Measurements from ENCODE around the gene SNAP29.

SNAP29 gene

GRCh38 chr22:20866736-20867135 is 7.9 kb downstream of the SNAP29 start:
- DNase-seq (no peak), ATAC-seq (replicated peaks) (no peak)
- Mint-ChIP-seq H3K36me3 (peaks cover 19 to 38% of the 10 kb centered on the region in 2 donors), H3K27me3 (no peaks in the 10 kb centered on the region), H3K4me1 (peaks cover 8 to 24% of the 10 kb centered on the region in 2 donors), H3K27ac (no peak overlapping the region), H3K4me3 (no peak overlapping the region), H3K9me3 (no peaks in the 10 kb centered on the region)

- H3K27ac Mint-ChIP-seq: no peak overlapping the region
- H3K4me1 Mint-ChIP-seq: peaks cover 4 to 19% of the 10 kb centered on the region in 2 donors
- ATAC-seq (replicated peaks) (peak in 1 of 2 donors; percentile 33), DNase-seq (no peak)
- no peak overlapping the region for H3K4me3 Mint-ChIP-seq
- H3K27me3 Mint-ChIP-seq: no peaks in the 10 kb centered on the region
- peaks cover 19 to 32% of the 10 kb centered on the region in 2 donors for H3K36me3 Mint-ChIP-seq
- no peaks in the 10 kb centered on the region for H3K9me3 Mint-ChIP-seq
Measured at GRCh38 chr22:20867179-20868024, 8.6 kb downstream of the SNAP29 start.

DNA sequence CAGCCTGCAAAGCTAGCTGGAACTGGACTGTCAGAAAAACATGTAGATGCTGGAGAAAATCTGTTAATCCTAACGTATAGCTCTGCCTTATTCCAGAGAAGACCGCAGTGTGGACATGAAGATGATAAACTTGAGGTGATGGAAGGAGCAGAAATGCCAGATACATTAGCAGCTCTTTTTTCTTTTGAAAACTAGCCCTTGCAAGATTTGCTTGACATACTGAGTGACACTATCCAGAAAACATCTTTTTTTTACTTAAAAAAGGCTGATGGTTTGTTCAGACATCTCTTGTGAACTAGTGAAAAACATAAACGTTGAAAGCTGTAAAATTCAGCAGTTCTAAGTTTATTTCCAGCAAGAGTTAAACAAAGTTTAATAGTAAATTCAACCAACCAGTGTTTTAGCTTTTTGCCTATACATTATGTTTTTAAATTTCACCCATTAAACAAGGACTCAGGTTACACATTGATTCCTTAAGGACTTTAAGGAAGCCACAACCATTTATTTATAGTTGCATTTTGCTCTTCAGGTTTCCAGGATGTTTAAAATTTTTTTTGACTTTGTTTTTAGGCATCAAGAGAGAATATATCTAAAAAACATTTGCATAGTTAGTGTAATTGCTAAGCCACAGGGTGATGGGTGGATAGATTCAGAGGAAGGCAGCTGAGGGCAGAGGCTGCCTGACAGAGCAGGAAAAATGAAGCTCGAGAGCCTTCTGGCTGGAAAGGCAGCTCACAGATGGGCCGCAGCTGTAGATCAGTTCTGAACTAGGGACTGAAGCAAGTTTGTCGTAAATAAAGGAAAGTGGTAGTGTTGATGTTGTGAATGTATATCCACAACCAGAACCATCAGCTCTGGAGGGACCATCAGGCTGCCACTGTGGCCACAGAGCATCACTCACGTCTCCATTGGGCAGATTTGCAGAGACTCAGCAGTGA is 9.5 kb downstream of the SNAP29 start:
- Mint-ChIP-seq H3K36me3 (peaks cover 17 to 31% of the 10 kb centered on the region in 2 donors), H3K27ac (no peak overlapping the region), H3K4me3 (no peak overlapping the region), H3K9me3 (no peaks in the 10 kb centered on the region), H3K4me1 (peaks cover 4 to 13% of the 10 kb centered on the region in 2 donors), H3K27me3 (no peaks in the 10 kb centered on the region)
- ATAC-seq (replicated peaks) (no peak), DNase-seq (no peak)

DNA sequence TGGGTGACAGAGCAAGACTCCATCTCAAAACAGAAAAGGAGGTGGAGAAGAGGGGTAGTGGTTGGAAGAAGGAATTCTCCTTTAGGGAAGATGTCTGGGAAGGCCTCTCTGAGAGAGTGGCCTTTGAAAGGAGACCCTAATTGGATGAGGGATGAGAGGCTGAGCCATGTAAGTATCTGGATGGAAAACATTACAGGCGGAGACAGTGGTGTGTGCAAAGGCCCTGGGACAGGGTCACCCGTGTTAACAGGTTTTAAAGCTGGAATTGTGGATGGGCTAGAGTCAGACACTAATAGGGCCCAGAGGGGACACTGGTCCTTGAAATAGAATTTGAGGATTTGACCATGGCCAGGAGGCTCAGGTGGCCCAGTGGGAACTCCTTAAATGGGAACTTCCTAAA is 10.4 kb downstream of the SNAP29 start:
- Mint-ChIP-seq H3K27me3 (no peaks in the 10 kb centered on the region), H3K36me3 (peaks cover 16 to 26% of the 10 kb centered on the region in 2 donors), H3K4me1 (peaks cover 2 to 13% of the 10 kb centered on the region in 2 donors), H3K27ac (no peak overlapping the region), H3K4me3 (no peak overlapping the region), H3K9me3 (no peaks in the 10 kb centered on the region)
- no peak for DNase-seq
- ATAC-seq (replicated peaks): no peak

GRCh38 chr22:20873214-20873613 is 14.4 kb downstream of the SNAP29 start:
- H3K4me3 Mint-ChIP-seq: no peak overlapping the region
- ATAC-seq (replicated peaks) (no peak), DNase-seq (no peak)
- H3K9me3 Mint-ChIP-seq: no peaks in the 10 kb centered on the region
- peaks cover 19 to 38% of the 10 kb centered on the region in 2 donors for H3K36me3 Mint-ChIP-seq
- H3K27me3 Mint-ChIP-seq: no peaks in the 10 kb centered on the region
- H3K27ac Mint-ChIP-seq: no peak overlapping the region
- H3K4me1 Mint-ChIP-seq: no peaks in the 10 kb centered on the region

DNA sequence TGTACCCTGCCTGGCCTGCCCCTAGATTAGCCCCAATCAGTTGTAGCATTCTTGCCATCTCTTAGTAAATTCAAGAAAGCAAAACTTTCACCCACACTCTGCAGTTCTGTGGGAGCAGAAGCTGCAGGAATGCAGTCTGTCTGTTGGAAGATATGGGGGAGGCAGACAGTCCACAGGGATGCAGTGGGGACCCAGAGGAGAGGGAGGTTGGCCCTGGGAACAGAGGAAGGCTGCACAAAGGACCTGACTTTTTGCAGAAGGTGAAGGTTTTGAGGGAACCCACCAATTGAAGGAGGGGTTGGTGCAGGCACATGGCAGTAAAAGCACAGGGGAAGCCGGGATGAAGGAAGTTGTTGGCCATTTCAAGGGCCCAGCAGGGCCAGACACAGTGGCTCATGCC is 16.5 kb downstream of the SNAP29 start:
- Mint-ChIP-seq H3K27me3 (no peaks in the 10 kb centered on the region), H3K9me3 (no peaks in the 10 kb centered on the region), H3K36me3 (peaks cover 11 to 32% of the 10 kb centered on the region in 2 donors), H3K4me1 (no peaks in the 10 kb centered on the region), H3K4me3 (no peak overlapping the region), H3K27ac (peak overlapping the region; percentile 52)
- DNase-seq (no peak), ATAC-seq (replicated peaks) (no peak)

DNA sequence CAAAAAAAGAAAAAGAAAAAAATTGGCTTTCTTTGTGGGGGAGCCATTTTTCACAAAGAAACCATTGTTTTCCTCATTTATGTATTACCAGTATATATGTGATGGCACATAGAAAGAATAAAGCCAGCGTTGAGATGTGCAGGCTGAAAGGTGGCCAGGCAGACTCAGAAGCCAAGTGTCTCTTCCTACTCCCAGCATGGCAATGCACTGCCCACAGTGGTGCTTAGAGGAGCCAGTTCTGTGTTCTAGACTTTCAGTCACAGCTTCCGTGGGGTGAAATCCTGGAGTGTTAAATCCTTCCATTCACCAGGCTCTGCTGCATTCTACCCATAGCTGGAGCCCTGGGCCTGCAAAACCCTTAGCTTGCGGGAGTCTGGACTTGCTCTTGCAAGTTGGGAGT is 18.9 kb downstream of the SNAP29 start:
- H3K27ac Mint-ChIP-seq: no peak overlapping the region
- H3K36me3 Mint-ChIP-seq: peaks cover 13 to 41% of the 10 kb centered on the region in 2 donors
- no peak overlapping the region for H3K4me3 Mint-ChIP-seq
- H3K9me3 Mint-ChIP-seq: no peaks in the 10 kb centered on the region
- H3K27me3 Mint-ChIP-seq: no peaks in the 10 kb centered on the region
- ATAC-seq (replicated peaks): no peak
- no peaks in the 10 kb centered on the region for H3K4me1 Mint-ChIP-seq
- no peak for DNase-seq

DNA sequence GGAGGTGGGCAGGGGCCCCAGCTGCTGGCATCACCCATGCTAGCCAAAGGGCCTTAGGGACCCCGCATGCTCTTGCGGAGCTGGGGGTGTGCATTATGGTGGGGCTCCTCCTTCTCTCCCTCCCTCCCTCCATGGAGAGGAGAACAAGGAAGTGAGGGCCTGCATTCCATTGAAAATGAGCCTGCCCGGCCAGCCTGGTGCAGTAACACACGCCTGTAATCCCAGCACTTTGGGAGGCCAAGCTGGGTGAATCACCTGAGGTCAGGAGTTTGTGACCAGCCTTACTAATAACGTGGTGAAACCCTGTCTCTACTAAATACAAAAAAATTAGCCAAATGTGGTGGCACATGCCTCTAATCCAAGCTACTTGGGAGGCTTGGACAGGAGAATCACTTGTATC is 22.4 kb downstream of the SNAP29 start:
- ATAC-seq (replicated peaks) (no peak), DNase-seq (no peak)
- H3K36me3 Mint-ChIP-seq: peaks cover 24 to 54% of the 10 kb centered on the region in 2 donors
- H3K27me3 Mint-ChIP-seq: no peaks in the 10 kb centered on the region
- no peak overlapping the region for H3K4me3 Mint-ChIP-seq
- H3K9me3 Mint-ChIP-seq: no peaks in the 10 kb centered on the region
- no peak overlapping the region for H3K27ac Mint-ChIP-seq
- peaks cover 2 to 8% of the 10 kb centered on the region in 2 donors for H3K4me1 Mint-ChIP-seq

DNA sequence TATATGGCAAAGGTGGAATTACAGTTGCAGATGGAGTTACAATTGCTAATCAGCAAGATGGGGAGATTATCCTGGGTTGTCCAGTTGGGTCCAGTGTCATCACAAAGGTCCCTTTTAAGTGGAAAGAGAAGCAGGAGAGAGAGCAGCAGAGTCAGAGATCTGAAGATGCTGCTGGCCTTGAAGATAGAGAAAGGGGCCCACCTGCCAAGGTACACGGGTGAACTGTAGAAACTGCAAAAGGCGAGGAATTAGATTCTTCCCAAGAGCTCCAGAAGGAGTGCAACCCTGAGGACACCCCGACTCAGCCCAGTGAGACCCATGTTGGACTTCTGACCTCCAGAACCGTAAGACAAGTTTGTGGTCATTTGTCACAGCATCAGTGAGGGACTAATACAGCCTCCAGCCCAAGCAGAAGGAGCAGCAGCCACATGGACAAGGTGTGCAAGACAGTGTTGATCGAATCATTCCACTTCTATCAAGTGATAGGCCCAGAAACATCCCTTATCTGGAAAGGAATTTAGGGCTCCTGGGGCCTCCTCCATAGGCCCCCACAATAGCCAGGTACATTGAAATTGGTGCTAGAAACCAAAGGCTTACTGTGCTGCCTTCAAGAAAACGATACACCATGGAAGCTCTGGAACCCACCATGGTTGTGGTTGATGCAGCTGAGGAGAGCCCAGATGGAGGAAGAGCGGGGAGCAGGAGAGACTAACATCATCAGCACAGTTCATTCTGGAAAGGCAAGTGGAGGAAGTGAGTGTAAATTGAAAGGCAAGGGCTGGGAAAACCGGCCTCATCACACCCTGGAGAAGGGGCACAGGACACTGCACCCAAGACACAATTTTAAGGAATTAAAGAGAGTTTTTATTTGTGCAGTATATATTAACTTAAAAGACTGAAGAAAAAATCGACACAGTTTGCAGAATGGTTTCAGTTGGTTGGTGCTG is 23.3 kb downstream of the SNAP29 start:
- no peak for DNase-seq
- peaks cover 2 to 8% of the 10 kb centered on the region in 2 donors for H3K4me1 Mint-ChIP-seq
- H3K4me3 Mint-ChIP-seq: no peak overlapping the region
- peaks cover 23 to 48% of the 10 kb centered on the region in 2 donors for H3K36me3 Mint-ChIP-seq
- ATAC-seq (replicated peaks): no peak
- H3K27ac Mint-ChIP-seq: no peak overlapping the region
- no peaks in the 10 kb centered on the region for H3K9me3 Mint-ChIP-seq
- H3K27me3 Mint-ChIP-seq: no peaks in the 10 kb centered on the region

DNA sequence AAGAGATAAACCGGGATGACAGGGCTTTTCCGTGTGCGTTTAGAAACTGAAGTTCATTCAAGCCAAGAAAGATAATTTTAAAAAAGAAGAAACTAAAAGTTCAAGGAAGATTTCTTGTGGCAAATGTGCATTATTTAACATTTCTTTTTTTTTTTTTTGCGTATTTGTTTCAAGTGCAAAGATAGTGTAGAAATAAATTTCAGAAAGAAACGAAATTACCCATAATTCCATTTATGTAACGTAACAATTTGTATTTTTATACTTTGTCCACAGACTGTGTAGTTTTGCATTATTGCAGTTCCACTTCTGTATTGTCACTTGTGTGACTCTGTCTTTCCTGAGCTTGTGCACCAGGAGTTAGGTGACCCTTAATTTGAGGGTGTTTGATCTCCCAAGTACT is 24.0 kb downstream of the SNAP29 start:
- Mint-ChIP-seq H3K9me3 (no peaks in the 10 kb centered on the region), H3K27me3 (no peaks in the 10 kb centered on the region), H3K36me3 (peaks cover 28 to 50% of the 10 kb centered on the region in 2 donors), H3K4me1 (peaks cover 2 to 8% of the 10 kb centered on the region in 2 donors), H3K4me3 (no peak overlapping the region), H3K27ac (no peak overlapping the region)
- ATAC-seq (replicated peaks): no peak
- no peak for DNase-seq

- ATAC-seq (replicated peaks) (no peak), DNase-seq (no peak)
- H3K36me3 Mint-ChIP-seq: peaks cover 32 to 53% of the 10 kb centered on the region in 2 donors
- H3K27me3 Mint-ChIP-seq: no peaks in the 10 kb centered on the region
- H3K9me3 Mint-ChIP-seq: no peaks in the 10 kb centered on the region
- H3K4me3 Mint-ChIP-seq: no peak overlapping the region
- no peak overlapping the region for H3K27ac Mint-ChIP-seq
- H3K4me1 Mint-ChIP-seq: peaks cover 2 to 8% of the 10 kb centered on the region in 2 donors
Measured at GRCh38 chr22:20884454-20884853, 25.6 kb downstream of the SNAP29 start.

GRCh38 chr22:20885017-20885556 is 26.3 kb downstream of the SNAP29 start:
- Mint-ChIP-seq H3K36me3 (peaks cover 36 to 59% of the 10 kb centered on the region in 2 donors), H3K27ac (no peak overlapping the region)

DNA sequence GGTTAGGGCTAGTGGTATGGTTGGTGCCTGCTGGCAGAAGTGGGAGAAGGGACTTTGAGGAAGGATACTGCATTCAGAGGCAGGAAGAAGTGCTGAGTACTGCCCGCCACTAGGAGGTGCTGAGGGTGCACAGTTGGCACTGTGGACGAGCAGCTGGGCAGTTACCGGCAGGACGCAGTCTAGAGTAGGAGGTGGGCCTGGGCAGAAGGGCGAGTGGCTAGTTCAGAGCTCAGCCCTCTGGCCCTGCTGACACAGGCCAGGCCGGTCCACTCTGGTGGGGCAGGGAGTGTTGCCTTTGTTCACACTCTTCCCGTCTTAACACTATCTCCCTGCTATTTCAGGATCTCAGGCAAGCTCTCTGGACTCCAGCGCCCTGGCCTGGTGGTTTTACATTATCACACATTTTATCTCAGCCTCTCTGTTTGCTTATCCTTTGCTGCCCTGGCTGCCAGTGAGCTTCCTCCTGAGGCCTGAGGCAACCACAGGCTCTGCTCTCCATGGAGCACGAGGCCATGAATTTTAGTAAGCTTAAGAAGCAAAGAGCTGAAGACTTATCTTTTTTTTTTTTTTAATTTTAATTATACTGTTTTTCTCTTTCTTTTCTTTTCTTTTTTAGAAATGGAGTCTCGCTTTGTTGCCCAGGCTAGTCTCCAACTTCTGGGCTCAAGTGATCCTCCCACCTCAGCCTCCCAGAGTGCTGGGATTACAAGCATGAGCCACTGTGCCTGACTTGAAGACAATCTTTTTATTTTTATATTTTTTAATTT is 26.9 kb downstream of the SNAP29 start:
- peaks cover 2 to 8% of the 10 kb centered on the region in 2 donors for H3K4me1 Mint-ChIP-seq
- no peaks in the 10 kb centered on the region for H3K27me3 Mint-ChIP-seq
- DNase-seq (peak; percentile 30), ATAC-seq (replicated peaks) (peak; percentile 91 to 92)
- H3K27ac Mint-ChIP-seq: no peak overlapping the region
- no peaks in the 10 kb centered on the region for H3K9me3 Mint-ChIP-seq
- no peak overlapping the region for H3K4me3 Mint-ChIP-seq
- peaks cover 39 to 56% of the 10 kb centered on the region in 2 donors for H3K36me3 Mint-ChIP-seq

More at GRCh38 chr22:20885017-20885556, 26.3 kb downstream of the SNAP29 start:
- H3K4me3 Mint-ChIP-seq: no peak overlapping the region
- H3K9me3 Mint-ChIP-seq: no peaks in the 10 kb centered on the region
- no peaks in the 10 kb centered on the region for H3K27me3 Mint-ChIP-seq
- H3K4me1 Mint-ChIP-seq: peaks cover 2 to 8% of the 10 kb centered on the region in 2 donors
- ATAC-seq (replicated peaks) (peak; percentile 18 to 34), DNase-seq (no peak)

Data from stimulated activated naive B cell treated with anti-CD40 and anti-IgM and Interleukin-4, amounts not matched to agents 10 μg/mL and 1 μg/mL and 100 μg/mL, for 72 hours (primary cell).